ENCODE data around the gene ZFYVE19.

Gene ZFYVE19, protein sequence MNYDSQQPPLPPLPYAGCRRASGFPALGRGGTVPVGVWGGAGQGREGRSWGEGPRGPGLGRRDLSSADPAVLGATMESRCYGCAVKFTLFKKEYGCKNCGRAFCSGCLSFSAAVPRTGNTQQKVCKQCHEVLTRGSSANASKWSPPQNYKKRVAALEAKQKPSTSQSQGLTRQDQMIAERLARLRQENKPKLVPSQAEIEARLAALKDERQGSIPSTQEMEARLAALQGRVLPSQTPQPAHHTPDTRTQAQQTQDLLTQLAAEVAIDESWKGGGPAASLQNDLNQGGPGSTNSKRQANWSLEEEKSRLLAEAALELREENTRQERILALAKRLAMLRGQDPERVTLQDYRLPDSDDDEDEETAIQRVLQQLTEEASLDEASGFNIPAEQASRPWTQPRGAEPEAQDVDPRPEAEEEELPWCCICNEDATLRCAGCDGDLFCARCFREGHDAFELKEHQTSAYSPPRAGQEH

DNA sequence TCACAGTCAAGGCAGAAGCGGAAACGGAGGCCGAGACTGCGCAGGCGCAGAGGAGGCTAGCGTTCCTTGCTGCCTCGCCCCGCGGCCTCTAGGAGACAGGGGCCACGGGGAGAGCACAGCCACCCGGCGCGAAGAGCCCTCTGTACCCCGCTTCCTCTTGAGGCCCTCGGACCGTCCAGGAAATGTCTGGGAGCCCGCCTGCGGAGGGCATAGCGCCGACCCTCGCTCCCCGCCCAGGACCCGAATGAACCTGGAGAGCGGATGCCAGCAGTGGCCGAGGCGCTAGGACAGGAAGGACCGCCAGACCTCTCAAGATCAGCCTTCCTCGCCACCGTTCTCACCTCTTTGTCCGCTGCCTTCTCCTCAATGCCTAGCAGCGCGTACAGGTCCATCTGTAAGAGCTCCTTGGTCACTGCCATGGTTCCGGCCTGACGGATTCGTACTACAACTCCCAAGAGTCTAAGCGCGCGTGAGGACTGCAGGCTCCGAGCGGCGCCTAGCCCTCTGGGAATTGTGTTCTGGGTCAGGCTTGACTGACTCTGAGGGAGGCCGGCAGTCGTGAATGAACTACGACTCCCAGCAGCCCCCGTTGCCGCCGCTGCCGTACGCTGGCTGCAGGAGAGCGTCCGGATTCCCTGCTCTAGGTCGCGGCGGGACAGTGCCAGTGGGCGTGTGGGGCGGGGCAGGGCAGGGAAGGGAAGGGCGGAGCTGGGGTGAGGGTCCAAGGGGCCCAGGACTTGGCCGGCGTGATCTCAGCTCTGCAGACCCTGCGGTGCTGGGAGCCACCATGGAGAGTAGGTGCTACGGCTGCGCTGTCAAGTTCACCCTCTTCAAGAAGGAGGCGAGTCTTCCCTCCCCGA is at the start of gene ZFYVE19, which contains the start of gene DNAJC17:
Gene ZFYVE19, plus strand, starts transcription at position 62 of the 860 bp plus-strand sequence. Its CDS starts 501 bp downstream, at position 563.
Gene DNAJC17, minus strand, starts transcription at position 446 of the 860 bp plus-strand sequence. Its CDS starts 27 bp downstream, at position 419.
- DNase-seq: peak; percentile 91

DNA sequence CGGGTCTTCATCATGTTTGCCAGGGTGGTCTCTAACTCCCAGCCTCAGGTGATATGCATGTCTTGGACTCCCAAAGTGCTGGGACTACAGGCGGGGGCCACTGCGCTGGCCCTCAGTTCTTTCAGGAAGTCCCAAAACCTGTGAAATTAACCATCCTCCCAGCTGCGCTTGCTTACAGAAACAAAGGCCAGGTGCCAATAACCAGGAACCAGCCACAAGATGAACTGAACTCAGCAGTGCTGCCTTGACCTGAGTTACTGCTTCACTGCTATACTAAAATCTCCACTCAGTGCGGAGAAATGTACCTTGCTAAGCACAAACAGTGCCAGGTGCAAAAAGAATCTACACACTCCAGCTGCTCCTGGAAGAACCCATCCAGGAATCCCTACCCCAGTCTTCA is 46.9 kb upstream of the ZFYVE19 start:
- no peak for DNase-seq

DNA sequence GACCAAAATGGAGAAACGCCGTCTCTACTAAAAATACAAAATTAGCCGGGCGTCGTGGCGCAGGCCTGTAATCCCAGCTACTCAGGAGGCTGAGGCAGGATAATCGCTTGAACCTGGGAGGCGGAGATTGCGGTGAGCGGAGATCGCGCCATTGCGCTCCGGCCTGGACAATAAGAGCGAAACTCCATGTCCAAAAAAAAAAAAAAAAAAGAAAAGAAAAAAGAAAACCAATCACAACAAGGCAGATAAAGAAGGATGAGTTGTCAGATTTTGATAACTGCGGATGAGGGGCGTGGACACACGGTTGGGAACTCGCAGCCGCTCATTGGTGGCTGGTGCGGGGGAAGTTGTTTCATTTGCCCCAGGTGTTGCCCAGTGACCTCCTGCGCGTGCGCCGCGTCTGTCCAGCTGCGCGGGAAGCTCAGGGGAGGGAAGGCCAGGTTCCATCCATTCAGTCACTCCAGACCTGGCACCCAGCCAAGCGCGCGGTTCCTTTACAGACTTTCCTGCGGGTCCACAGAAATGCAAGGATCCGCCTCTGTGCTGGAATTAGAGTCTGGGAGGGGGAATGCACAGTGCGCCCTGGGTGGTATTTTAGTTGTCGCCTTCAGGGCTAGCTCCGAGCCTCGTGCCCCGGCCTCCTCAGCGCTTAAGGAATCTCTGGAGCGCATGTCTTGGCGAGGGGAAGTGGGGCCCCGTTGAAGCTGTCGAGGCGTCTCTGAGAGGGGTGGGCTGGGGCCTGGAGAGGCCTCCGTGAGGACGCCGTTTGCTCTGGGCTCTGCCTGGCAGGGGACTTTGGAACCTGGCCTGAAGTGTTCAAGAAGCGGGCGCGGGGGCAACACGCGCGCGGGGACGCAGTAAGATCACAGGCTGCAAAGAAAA is 43.7 kb upstream of the ZFYVE19 start:
- peak; percentile 67 for DNase-seq

DNA sequence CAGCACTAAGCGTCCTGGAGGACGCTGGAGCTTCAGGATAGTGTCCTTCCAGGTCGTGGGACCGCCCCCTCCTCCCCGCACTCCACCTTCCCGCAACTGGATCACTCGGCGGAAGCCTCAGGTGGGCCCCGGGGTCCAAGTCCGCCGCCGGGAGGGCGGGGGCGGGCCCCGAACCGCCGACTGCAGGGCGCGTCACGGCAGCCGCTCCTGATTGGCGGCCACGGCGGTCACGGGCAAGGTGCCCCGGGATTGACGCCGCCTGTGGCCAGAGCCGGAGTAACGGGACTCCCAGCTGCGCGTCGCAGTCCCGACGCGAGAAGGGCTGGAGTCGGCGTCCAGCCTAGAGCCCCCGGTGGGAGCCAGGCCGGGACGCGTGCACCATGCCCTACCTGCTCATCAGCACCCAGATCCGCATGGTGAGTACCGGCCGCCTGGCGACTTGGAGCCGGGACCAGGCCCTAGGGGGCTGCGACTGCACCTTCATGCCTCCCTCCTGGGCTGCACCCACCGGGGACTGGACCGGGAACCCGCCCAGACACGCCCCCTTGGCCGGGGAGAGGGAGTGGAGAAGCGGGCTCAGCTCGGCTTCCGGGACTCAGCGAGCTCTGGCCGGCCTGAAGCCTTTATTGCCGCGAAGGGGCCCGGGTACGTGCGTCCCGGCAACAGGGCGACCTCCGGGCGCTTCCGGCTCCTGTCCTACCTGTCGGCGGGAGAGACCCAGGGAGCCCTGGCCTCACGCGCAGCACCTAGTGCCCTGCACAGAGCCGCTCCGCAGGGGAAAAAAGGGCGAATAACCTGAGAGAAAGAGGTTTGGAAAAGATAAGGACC is 42.9 kb upstream of the ZFYVE19 start, which contains the start of gene GCHFR:
Gene GCHFR, plus strand, starts transcription at position 268 of the 828 bp plus-strand sequence. Its CDS starts 113 bp downstream, at position 381.
- DNase-seq: no peak

DNA sequence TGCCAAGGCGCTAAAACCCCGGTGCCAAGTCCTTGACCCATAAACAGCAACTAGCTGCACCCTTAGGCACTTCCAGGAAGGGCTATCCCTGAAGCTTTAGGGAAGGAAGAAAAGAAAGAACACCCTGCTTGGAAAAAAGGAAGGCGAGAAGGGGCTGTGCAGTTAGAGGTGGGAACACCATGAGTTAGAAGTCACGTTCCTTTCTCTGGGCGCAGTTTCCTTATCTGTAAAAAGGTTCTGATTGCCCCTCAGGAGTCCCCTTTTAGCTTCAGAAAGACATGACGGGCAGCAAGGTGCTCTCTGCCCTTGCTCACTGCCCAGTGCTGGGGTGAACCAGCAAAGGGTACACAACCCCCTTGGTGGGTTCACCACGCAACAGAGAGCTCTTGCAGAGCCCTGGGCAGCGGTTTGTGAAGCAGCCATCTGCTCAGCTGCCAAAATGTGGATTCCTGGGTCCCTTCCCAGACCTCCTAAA is 42.2 kb upstream of the ZFYVE19 start:
- no peak for DNase-seq

DNA sequence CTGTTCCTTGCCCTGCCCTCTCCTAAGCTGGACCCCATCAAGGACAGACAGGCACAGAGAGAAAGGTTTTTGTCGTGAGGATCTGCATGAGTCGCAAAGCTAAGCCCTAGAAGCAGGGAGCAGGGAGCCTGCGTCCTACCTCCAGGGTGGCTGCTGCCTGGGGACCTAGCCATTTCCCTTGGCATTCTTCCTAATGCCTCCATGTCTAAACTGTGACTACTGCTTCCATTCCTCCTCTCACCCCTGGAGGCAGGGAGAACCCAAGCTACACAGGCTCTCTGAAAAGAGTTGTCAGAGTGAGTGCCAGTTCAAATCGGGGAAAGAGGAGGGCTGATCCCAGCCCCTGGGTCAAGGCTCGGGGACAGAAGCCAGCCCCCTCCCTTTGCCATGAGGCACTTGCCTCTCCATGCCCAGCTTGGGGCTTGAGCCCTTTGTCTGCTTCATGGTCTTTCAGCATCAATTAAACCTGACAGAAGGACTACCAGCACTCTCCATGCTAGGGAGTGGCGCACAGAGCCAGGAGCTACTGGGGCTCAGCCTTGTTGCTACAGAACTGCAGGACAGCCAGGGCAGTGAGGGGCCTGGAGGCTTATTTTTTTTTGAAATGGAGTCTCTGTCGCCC is 40.6 kb upstream of the ZFYVE19 start:
- no peak for DNase-seq

DNA sequence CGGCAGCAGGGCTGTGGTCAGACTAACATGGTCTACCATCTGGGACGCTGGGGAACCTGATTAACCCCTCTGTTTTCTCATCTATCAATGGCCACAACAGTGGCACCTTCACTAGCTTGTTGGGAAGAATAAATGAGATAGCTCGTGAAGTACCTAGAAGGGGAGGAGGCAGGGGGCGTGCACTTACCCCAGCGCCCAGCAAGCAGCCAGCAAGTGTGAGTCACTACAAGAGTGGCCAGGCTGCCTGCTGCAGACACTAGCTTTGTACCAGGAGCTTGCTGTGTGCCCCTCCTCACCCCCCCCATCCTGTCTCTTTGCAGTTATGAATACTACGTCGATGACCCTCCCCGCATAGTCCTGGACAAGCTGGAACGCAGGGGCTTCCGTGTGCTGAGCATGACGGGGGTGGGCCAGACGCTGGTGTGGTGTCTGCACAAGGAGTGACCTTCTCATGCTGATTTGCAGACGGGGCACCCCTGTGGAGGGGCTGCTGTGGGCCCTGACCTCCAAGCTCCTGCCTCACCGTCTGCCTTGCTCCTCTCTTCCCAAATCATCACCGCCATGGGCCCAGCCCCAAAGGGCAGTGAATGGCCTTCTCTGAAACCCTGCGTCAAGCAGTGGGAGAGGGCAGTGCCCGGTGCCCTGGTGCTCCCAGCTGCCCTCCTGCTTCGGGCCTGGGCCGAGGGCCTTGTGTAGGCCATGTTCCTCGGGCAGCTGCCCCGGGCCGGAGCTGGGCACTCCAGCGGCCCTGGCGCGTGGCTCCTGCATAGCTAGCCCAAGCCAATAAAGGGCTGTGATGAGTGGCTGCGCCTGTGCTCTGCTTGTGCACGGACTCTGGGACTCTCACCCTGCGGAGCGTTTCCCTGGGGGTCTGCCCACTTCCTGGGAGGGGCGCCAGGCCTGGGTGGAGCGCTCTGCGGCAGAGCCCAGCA is 39.7 kb upstream of the ZFYVE19 start:
- DNase-seq: no peak

DNA sequence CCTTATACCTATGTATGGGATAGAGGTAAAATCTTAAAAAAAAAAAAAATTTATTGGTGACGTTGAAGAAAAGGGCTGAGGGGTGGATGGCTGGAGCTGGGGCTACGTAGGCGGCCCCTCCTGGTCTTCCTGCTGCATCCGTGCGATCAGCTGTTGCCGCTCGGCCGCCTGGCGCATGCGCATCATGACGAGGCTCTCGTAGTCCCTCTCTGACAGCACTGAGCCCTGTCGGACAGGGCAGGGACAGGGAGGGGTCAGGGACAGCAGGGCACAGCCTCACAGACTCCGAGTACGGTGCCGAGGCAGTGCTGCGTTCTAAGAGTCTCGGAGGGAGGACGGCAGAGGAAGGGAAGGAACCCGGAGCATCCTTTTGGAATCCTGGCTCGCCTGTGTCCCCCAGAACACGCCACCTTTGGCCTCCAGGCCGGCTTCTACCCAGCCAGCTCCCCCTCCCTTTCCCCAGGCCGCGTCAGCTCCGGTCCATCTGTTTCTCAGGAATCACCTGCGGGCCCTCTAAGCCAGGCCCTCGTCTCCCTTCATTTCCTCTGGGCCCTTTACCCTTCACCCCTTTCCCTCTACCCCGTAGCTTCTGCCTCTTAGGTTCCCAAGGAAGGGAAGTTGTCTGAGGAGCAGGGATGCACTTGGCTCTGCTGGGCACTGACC is 38.9 kb upstream of the ZFYVE19 start:
- no peak for DNase-seq

DNA sequence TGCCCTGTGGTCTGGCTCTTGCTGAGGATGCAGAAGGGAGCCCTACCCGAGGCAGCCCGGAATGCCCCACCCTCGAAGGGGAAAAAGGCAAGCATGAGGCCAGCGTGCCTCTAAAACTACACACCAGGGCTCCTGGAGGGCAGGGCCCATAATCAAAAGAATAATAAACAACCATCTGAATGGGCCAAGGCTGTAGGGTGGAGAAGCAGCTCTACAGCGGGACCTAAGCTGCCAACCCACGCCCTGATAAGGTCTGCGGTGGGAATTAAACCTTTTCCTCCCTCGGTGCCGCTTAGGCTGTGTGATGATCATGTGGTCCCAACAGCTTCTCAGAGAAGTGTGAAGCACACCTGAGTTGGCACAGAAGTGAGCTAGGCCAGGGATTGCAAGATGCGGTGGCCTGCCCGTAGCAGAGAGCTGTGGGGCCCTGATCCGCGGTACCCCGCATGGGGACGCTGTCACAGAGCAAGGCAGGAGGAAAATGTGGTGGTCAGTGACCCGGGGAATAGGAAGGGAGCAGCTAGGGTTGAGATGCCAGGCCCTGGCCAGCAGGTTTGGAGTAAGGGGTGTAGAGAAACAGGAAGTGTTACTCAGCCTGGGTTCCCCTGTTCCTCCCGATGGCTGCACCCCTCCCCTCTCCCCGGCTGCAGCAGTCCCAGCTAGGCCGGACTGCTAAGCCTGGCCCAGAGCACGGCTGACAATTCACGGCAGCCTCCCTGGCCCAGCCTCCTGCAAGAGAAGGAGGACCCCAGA is 38.2 kb upstream of the ZFYVE19 start:
- no peak for DNase-seq

DNA sequence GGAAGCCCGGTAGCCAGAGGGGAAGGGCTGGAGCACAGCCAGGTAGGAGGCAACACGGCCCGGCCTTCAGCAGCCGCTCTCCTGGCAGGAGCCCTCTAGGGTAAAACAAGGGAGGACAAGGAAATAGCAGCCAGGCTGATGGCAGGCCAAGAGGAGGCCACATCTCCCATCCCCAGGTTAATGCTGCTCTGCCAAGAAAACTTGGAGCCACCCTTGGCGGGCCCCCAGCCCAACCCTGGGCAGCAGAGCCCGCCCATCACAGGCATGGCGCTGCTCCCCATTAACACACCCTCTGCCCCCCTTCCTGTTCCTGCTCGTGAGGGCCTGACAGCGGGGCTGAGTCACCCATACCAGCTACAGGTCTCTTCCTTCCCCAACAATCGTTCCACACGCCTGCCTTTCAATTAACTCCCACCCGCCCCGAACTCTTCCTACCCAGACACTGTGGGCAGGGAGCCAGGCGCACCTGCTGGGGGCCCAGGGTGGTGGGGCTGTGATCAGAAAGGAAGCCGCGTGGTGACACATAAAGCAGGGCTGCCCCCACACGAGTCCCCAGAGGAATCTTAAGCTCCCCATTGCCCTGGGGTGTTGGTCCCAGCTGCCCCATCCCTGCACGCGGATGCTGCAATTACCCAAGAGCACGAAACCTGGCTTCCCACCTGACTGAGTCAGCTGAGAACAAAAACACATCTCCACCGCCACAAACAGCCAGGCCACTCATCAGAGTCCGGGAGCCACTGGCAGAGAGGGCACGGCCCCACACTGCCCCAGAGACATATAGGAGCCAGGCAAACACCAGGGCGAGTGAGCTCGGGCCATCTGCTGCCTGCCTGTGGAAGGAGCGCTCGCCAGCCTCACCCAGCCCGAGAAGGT is 37.4 kb upstream of the ZFYVE19 start, which contains the start of gene C15orf62:
Gene C15orf62, plus strand, starts transcription at position 707 of the 873 bp plus-strand sequence. CDS start 516 bp downstream, outside the sequence.
- no peak for DNase-seq

DNA sequence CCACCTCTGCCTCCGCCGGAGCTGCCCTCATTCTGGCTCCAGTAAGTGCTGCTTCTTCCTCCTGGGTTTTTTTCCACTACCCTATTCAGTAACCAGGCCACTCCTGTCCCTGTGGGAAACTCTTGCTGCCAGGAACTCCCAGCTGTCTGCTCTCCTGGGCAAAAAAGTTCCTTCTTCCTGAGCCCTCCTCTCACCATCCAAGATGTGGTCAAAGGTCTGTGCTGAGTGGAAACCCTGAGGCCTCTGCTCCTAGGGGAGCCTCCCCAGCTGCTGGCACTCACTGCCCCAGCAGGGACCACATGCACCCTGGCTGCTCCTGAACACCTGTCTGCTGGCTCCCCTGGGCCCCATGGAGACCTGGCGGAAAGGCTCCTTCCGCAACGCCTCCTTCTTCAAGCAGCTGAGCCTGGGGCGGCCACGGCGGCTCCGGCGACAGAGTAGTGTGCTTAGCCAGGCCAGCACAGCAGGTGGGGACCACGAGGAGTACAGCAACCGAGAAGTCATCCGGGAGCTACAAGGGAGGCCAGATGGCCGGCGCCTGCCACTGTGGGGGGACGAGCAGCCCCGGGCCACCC is 36.7 kb upstream of the ZFYVE19 start:
- no peak for DNase-seq

DNA sequence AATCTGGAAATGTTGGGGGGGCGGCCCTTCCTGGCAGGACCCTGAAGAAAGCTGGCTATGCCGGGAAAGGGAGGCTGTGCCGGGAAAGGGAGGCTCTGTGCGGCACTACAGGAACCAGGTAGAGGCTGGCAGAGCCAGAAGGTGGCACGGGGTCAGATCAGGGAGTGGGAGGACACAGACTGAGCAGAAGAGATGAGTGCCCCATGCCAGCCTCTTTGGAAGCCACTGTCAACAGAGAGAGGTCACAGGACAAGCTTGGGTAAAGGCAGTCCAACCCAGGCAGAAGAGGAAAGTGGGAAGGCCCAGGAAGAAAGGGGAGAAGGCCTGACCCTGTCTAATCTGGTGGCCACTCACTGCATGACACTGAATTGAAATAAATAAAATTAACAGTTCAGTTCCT is 35.6 kb upstream of the ZFYVE19 start:
- no peak for DNase-seq

DNA sequence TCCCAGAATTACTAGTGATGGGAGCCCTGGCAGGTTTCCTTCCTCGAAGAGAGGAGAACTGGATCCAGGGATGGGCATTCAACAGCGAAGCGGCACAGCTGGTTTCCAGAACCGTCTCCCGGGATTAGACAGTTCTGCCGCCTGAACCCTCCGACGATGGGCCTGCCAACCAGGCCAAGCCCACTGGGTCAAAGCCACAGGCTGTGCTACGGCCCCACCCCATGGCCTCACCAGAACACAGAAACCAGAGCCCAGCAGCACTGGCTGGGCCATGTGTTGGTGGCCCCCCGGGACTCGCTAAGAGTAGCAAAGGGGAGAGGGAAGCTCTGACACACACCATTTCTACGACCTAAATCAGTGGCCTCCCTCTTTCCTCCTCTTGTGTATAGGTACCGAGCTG is 34.9 kb upstream of the ZFYVE19 start:
- no peak for DNase-seq

DNA sequence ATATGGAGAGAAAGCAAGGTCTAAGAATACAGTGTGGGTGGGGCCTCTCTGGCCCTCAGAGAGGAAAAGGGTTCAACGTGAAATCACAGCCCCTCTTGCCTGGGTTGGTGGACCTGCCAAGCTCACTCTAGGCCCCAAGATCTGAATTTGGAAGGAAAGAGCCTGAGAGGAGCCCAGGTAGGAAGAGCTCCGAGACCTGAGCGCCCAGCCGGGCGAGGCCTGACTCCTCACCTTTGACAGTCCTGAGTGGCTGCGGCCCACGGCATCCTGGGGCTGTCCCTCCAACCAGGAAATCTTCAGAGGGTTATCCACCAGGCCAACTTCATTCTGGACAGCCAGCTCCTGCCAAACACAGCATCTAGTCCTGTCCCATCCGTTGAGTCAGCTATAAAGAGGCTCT is 33.4 kb upstream of the ZFYVE19 start:
- DNase-seq: no peak

DNA sequence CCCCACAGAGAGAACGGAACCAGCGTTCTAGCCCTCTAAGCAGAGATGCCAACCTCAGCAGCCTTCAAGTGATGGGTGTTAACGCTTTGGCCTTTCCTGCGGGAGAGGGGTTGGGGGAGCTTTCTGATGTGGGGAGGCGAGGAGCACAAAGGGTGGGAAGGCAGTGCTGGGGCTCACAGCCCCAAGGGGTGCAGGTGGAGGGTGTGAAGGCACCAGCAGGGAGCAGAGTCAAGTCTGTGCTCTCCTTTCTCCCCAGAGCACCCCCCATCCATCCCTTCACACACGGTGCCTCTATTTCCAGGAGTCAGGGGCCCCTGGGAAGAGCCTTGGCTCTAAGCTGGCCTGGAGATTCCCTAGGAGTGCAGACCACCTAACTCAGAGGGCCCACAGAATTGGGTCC is 33.0 kb upstream of the ZFYVE19 start:
- DNase-seq: no peak

DNA sequence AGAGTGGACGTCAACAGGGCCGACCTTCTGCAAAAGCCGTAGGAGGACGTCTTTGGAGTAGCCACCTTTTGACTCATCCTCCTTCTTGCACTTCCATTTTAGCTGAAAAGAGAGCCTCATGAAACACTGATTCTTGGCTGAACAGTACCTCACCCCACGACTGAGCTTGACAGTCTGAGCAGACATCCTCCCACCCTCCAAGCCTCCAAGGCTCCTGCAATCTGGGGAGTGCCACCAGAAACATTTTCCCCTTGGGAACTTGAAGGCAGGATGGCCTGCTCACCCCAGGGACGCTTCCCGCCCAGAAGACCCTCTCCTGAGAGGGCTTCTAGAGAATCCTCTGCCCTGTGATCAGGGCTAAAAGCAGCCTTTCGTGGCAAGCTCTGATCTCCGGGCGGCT is 31.9 kb upstream of the ZFYVE19 start:
- DNase-seq: no peak
